Tibial nerve (tissue), 4 donors: ENCODE data around the gene FAM219B. TPM values are rescaled to one million over a fixed set of nuclear protein-coding genes. Genes with fewer than 3 reads are reported as not detected.

Experiments used
- DNase-seq, 2 donors: peaks; one replicate each; pipeline ENCODE4 v3.0.0-alpha.2; 2019; ENCODE audit warnings: low spot score in 2 of 2
- H3K27ac ChIP-seq, 4 donors: fragments of 200-600 bp; sonication (generic) in 3 of 4; one replicate each; pipeline ENCODE4 v1.5.1; 2017 to 2019; ENCODE audit warnings: mild to moderate bottlenecking in 1 of 4
- H3K27me3 ChIP-seq, 2 donors: fragments of 200-600 bp; sonication (generic) in 1 of 2; one replicate each; pipeline versions ENCODE4 v1.5.1 to v1.6.0; 2017 to 2019
- H3K36me3 ChIP-seq, 3 donors: fragments of 200-600 bp; sonication (generic); one replicate each; pipeline ENCODE4 v1.5.1; 2018 to 2019
- H3K4me1 ChIP-seq, 4 donors: fragments of 200-600 bp; sonication (generic) in 3 of 4; one replicate each; pipeline ENCODE4 v1.5.1; 2017 to 2019
- H3K4me3 ChIP-seq, 4 donors: fragments of 200-600 bp; sonication (generic) in 3 of 4; one replicate each; pipeline ENCODE4 v1.5.1; 2017 to 2019; ENCODE audit warnings: mild to moderate bottlenecking in 1 of 4, moderate library complexity in 1 of 4
- H3K9me3 ChIP-seq, 4 donors: fragments of 200-600 bp; sonication (generic) in 3 of 4; one replicate each; pipeline ENCODE4 v1.5.1; 2017 to 2019
- EP300 ChIP-seq, 2 donors: sonication (generic); formaldehyde crosslinking; IDR thresholded peaks; one replicate each; pipeline ENCODE4 v1.6.1; 2017; ENCODE audit warnings: antibody characterized with exemption in 2 of 2, mild to moderate bottlenecking in 1 of 2
- POLR2A ChIP-seq, 2 donors: fragments of 450-650 bp; IDR thresholded peaks; one replicate each; pipeline ENCODE4 v1.6.1; 2017; ENCODE audit warnings: antibody characterized with exemption in 2 of 2, mild to moderate bottlenecking in 2 of 2, moderate library complexity in 2 of 2
- WGBS, 2 donors: methylation state at CpG; one replicate each; pipeline ENCODE4 v1.1.5; 2018; 5-methylcytosine and 5-hydroxymethylcytosine counted together
- total RNA-seq, 4 donors: library from RNA; depleted of rRNA; stranded (reverse); fragments of >200 nt; gene quantifications; one replicate each; pipeline ENCODE4 v1.1.0, GENCODE V29; 2016
- TF ChIP-seq, protein P1 (sequence below), 5 experiments: fragments of 200-600 bp in 3 of 5; fragments of 450-650 bp in 2 of 5; sonication (generic) in 3 of 5; IDR thresholded peaks; one replicate each; pipeline ENCODE4 v1.5.1; 2016 to 2019; ENCODE audit warnings: antibody characterized with exemption in 5 of 5, mild to moderate bottlenecking in 3 of 5, moderate library complexity in 2 of 5

FAM219B gene
- total RNA-seq, 4 donors from 2014 or later: 59.4 to 84.6 (median 80.7) TPM

DNA sequence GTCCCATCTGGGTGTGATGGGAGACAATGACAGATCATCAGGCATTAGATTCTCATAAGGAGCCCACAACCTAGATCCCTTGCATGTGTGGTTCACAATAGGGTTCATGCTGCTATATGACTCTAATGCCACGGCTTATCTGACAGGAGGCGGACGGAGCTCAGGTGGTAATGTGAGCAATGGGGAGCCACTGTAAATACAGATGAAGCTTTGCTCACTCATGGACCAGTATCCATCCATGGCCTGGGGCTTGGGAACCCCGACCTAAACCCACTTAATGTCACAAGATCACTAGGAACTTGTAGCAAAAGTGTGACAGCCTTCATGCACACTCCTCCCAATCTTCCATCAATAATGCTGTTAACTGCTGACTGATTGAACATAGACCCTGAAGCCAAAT is 2.0 kb upstream of the FAM219B start:
- no peak for DNase-seq
- no peak overlapping the region for H3K27ac ChIP-seq
- no peak overlapping the region for H3K4me3 ChIP-seq
- no peaks in the 10 kb centered on the region for H3K9me3 ChIP-seq
- H3K27me3 ChIP-seq: no peaks in the 10 kb centered on the region
- H3K4me1 ChIP-seq: peaks cover 0 to 26% (median 14%) of the 10 kb centered on the region in 4 donors
- 95 to 100% methylated on average over 4 of the region's 4 CpGs for WGBS, 2 donors
- TF ChIP-seq POLR2A (IDR thresholded peaks at IDR 0.05): no peak
- no peak for TF ChIP-seq EP300 (IDR thresholded peaks at IDR 0.05)
- TF ChIP-seq, protein P1, sequence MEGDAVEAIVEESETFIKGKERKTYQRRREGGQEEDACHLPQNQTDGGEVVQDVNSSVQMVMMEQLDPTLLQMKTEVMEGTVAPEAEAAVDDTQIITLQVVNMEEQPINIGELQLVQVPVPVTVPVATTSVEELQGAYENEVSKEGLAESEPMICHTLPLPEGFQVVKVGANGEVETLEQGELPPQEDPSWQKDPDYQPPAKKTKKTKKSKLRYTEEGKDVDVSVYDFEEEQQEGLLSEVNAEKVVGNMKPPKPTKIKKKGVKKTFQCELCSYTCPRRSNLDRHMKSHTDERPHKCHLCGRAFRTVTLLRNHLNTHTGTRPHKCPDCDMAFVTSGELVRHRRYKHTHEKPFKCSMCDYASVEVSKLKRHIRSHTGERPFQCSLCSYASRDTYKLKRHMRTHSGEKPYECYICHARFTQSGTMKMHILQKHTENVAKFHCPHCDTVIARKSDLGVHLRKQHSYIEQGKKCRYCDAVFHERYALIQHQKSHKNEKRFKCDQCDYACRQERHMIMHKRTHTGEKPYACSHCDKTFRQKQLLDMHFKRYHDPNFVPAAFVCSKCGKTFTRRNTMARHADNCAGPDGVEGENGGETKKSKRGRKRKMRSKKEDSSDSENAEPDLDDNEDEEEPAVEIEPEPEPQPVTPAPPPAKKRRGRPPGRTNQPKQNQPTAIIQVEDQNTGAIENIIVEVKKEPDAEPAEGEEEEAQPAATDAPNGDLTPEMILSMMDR (IDR thresholded peaks at IDR 0.05): no peak
- peaks cover 0 to 36% (median 6%) of the 10 kb centered on the region in 3 donors for H3K36me3 ChIP-seq

DNA sequence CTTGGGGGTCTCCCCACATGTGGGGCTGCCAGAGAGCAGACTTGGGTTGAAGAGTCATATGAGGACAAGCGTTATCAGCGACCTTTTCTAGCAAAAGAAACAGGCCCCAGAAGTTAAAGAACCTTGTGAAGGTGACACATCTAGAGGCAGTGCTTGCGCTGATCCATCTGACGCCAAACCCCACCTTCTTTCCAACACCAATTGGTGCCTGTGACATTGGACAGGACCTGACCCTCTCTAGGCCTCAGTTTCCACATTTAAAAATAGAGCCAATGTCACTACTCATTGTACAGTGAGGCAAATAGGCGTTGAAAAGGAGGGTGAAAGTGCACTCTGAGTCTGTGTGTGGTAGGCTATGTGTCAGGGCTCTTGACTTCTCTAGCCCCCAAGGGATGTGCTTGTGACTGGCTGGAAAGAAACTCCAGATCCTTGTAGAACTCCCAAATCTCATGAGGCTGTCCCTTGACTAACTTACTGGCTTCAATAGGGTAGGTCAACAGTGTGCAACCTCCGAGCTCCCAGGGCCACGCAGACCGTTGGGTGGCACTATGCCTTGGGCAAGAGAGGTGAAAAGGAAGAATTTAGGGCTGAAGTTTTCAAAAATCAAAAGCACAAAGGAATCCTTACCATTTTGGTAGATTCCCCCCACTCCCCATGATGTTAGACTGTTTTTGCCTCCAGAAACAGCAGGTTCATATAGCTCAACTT is 666 bp upstream of the FAM219B start:
- 33 to 40% methylated on average over 8 of the region's 8 CpGs for WGBS, 2 donors
- DNase-seq: no peak
- H3K27me3 ChIP-seq: no peaks in the 10 kb centered on the region
- H3K9me3 ChIP-seq: no peaks in the 10 kb centered on the region
- H3K27ac ChIP-seq: peak overlapping the region; percentile 72 to 96 (median 90)
- peaks cover 0 to 32% (median 14%) of the 10 kb centered on the region in 4 donors for H3K4me1 ChIP-seq
- TF ChIP-seq, protein P1 (IDR thresholded peaks at IDR 0.05): no peak
- no peak for TF ChIP-seq POLR2A (IDR thresholded peaks at IDR 0.05)
- TF ChIP-seq EP300 (IDR thresholded peaks at IDR 0.05): no peak
- peak overlapping the region; percentile 59 to 94 (median 76) for H3K4me3 ChIP-seq
- peaks cover 0 to 36% (median 8%) of the 10 kb centered on the region in 3 donors for H3K36me3 ChIP-seq

DNA sequence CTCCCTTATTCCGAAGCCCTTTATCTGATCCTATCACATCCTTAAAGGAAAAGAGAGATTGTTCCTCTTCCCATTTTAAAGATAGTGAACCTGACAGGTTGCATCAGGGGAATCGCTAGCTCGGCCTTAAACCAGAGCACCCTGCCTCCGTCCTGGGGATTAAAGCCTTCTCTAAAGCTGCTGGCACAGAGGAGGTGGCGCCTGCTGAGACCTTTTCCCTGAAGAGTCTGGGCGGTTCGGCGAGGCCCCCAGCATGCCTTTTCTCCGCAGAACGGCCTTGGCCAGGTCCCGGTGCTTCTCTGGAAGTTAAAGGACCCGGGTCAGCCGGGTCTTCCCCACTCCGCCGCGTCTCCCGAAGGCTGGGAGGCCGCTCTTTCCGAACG is 593 bp downstream of the FAM219B start:
- H3K4me1 ChIP-seq: peaks cover 0 to 45% (median 17%) of the 10 kb centered on the region in 4 donors
- TF ChIP-seq, protein P1 (IDR thresholded peaks at IDR 0.05): no peak
- no peak for TF ChIP-seq POLR2A (IDR thresholded peaks at IDR 0.05)
- TF ChIP-seq EP300 (IDR thresholded peaks at IDR 0.05): no peak
- peaks cover 0 to 37% (median 12%) of the 10 kb centered on the region in 3 donors for H3K36me3 ChIP-seq
- H3K4me3 ChIP-seq: peak overlapping the region; percentile 59 to 94 (median 76)
- 0 to 1% methylated on average over 17 to 19 of the region's 20 CpGs for WGBS, 2 donors
- no peak for DNase-seq
- no peaks in the 10 kb centered on the region for H3K9me3 ChIP-seq
- H3K27ac ChIP-seq: peak overlapping the region; percentile 72 to 96 (median 90)
- no peaks in the 10 kb centered on the region for H3K27me3 ChIP-seq

DNA sequence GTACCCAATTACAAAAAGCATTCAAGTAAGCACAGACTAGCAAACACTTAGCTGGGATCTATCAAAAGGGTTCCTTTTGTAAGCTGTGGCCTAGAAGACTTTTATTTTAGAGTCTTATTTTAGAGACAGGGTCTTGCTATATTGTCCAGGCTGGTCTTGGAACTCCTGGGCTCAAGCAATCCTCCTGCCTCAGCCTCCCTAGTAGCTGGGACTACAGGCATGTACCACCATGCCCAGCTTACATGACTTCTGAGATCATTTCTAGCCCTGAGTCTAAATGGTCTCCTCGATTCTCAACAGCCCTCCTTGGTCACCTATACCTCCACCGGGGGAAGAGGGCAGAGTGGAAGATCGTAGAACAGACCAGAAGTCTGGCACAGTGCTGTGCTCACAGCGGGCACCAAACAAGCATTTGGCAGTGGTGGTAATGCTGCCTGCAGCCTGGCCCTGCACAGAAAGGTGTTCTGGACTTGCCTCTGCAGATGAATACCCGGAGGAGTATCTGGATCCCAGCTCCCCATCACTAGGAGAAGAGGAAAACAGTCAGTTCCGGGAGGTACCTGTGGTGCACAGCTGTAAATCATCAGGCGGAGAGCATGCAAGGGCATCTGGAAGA is 2.4 kb downstream of the FAM219B start:
- no peak overlapping the region for H3K4me3 ChIP-seq
- no peak overlapping the region for H3K27ac ChIP-seq
- H3K36me3 ChIP-seq: peaks cover 0 to 55% (median 12%) of the 10 kb centered on the region in 3 donors
- no peak for DNase-seq
- no peaks in the 10 kb centered on the region for H3K9me3 ChIP-seq
- peaks cover 0 to 46% (median 17%) of the 10 kb centered on the region in 4 donors for H3K4me1 ChIP-seq
- H3K27me3 ChIP-seq: no peaks in the 10 kb centered on the region
- 91% methylated on average over 7 of the region's 7 CpGs for WGBS, 2 donors
- TF ChIP-seq POLR2A (IDR thresholded peaks at IDR 0.05) (no peak), EP300 (IDR thresholded peaks at IDR 0.05) (no peak)
- TF ChIP-seq, protein P1 (IDR thresholded peaks at IDR 0.05): no peak

DNA sequence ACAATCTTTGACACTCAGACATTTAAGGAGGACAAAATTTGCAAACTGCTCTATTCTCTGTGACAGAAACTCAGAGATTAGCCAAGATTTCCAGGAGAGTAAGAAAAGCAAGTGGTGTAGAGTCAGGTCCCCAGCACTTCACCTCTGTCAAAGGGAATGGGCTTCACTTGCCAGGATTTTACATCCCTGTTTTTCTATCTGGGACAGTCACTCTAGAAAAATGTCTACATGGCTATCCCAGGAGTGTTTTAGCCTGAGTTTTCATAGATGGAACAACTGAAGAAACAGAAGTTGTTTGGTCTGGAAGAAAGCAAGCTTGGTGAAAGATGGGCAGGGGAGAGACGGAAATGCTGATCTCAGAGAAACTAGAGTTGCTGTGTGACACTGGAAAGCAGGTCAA is 3.0 kb downstream of the FAM219B start:
- 84 to 86% methylated on average over 1 of the region's 1 CpG for WGBS, 2 donors

More for the DNA sequence above, 3.0 kb downstream of the FAM219B start:
- TF ChIP-seq, protein P1 (IDR thresholded peaks at IDR 0.05): no peak
- TF ChIP-seq EP300 (IDR thresholded peaks at IDR 0.05) (no peak), POLR2A (IDR thresholded peaks at IDR 0.05) (no peak)
- Histone ChIP-seq H3K27me3 (no peaks in the 10 kb centered on the region), H3K27ac (no peak overlapping the region), H3K4me3 (no peak overlapping the region), H3K4me1 (peaks cover 0 to 46% (median 17%) of the 10 kb centered on the region in 4 donors), H3K36me3 (peaks cover 0 to 61% (median 12%) of the 10 kb centered on the region in 3 donors), H3K9me3 (no peaks in the 10 kb centered on the region)
- no peak for DNase-seq
